ENCODE data around the gene SLC38A1. TPM values are rescaled to one million over a fixed set of nuclear protein-coding genes. Genes with fewer than 3 reads are reported as not detected.
"Not testable (repeated sequence)": the region's sequence is repeated elsewhere in the genome, so short reads cannot be mapped to it uniquely, and the experiment has no call there.

Gene SLC38A1
- polyA plus RNA-seq, 4 donors: 3.6 to 50.8 (median 21.6) TPM

DNA sequence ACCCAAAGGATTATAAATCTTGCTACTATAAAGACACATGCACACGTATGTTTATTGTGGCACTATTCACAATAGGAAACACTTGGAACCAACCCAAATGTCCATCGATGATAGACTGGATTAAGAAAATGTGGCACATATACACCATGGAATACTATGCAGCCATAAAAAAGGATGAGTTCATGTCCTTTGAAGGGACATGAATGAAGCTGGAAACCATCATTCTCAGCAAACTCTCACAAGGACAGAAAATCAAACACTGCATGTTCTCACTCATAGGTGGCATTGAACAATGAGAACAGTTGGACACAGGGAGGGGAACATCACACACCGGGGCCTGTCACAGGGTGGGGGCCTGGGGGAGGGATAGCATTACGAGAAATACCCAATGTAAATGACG is 16.8 kb downstream of the SLC38A1 start:
- H3K4me1 ChIP-seq (ENCODE audit: control insufficient read depth in 3 of 3, insufficient read depth in 2 of 3, low read depth in 1 of 3, low read length in 2 of 3); H3K27me3 ChIP-seq (ENCODE audit: control insufficient read depth in 3 of 3, insufficient read depth in 3 of 3, low read length in 3 of 3); H3K4me3 ChIP-seq (ENCODE audit: low read depth in 1 of 3, low read length in 3 of 3); H3K36me3 ChIP-seq (ENCODE audit: control insufficient read depth in 3 of 3, insufficient read depth in 2 of 3, low read depth in 1 of 3, low read length in 3 of 3); DNase-seq; FAIRE-seq; H3K27ac ChIP-seq (ENCODE audit: low read depth in 1 of 3, low read length in 2 of 3); H3K9me3 ChIP-seq (ENCODE audit: control insufficient read depth in 2 of 2, insufficient read depth in 1 of 2, low read depth in 1 of 2, low read length in 1 of 2): not testable (repeated sequence)
- 95 to 97% (median 96%) methylated on average over 5 of the region's 5 CpGs for WGBS, 3 donors

GRCh38 chr12:46249960-46250359 is 18.9 kb downstream of the SLC38A1 start:
- H3K4me3 ChIP-seq (ENCODE audit: low read depth in 1 of 3, low read length in 3 of 3); H3K27me3 ChIP-seq (ENCODE audit: control insufficient read depth in 3 of 3, insufficient read depth in 3 of 3, low read length in 3 of 3); H3K36me3 ChIP-seq (ENCODE audit: control insufficient read depth in 3 of 3, insufficient read depth in 2 of 3, low read depth in 1 of 3, low read length in 3 of 3); FAIRE-seq; H3K4me1 ChIP-seq (ENCODE audit: control insufficient read depth in 3 of 3, insufficient read depth in 2 of 3, low read depth in 1 of 3, low read length in 2 of 3); DNase-seq; H3K9me3 ChIP-seq (ENCODE audit: control insufficient read depth in 2 of 2, insufficient read depth in 1 of 2, low read depth in 1 of 2, low read length in 1 of 2); H3K27ac ChIP-seq (ENCODE audit: low read depth in 1 of 3, low read length in 2 of 3): not testable (repeated sequence)
- WGBS, 3 donors: 60 to 90% (median 78%) methylated on average over 4 of the region's 4 CpGs

GRCh38 chr12:46246021-46246700 is 22.7 kb downstream of the SLC38A1 start:
- Histone ChIP-seq H3K27ac (ENCODE audit: low read depth in 1 of 3, low read length in 2 of 3) (no peak overlapping the region), H3K4me3 (ENCODE audit: low read depth in 1 of 3, low read length in 3 of 3) (no peak overlapping the region), H3K9me3 (ENCODE audit: control insufficient read depth in 2 of 2, insufficient read depth in 1 of 2, low read depth in 1 of 2, low read length in 1 of 2) (peaks cover 0 to 16% of the 10 kb centered on the region in 2 donors), H3K36me3 (ENCODE audit: control insufficient read depth in 3 of 3, insufficient read depth in 2 of 3, low read depth in 1 of 3, low read length in 3 of 3) (peaks cover 0 to 11% (median 0%) of the 10 kb centered on the region in 3 donors), H3K27me3 (ENCODE audit: control insufficient read depth in 3 of 3, insufficient read depth in 3 of 3, low read length in 3 of 3) (no peaks in the 10 kb centered on the region), H3K4me1 (ENCODE audit: control insufficient read depth in 3 of 3, insufficient read depth in 2 of 3, low read depth in 1 of 3, low read length in 2 of 3) (no peaks in the 10 kb centered on the region)
- WGBS, 3 donors: 84 to 96% (median 91%) methylated on average over 15 of the region's 15 CpGs
- FAIRE-seq (no peak), DNase-seq (no peak)

- FAIRE-seq (no peak), DNase-seq (no peak)
- Histone ChIP-seq H3K4me3 (ENCODE audit: low read depth in 1 of 3, low read length in 3 of 3) (no peak overlapping the region), H3K27ac (ENCODE audit: low read depth in 1 of 3, low read length in 2 of 3) (no peak overlapping the region), H3K27me3 (ENCODE audit: control insufficient read depth in 3 of 3, insufficient read depth in 3 of 3, low read length in 3 of 3) (no peaks in the 10 kb centered on the region), H3K9me3 (ENCODE audit: control insufficient read depth in 2 of 2, insufficient read depth in 1 of 2, low read depth in 1 of 2, low read length in 1 of 2) (peaks cover 0 to 16% of the 10 kb centered on the region in 2 donors), H3K36me3 (ENCODE audit: control insufficient read depth in 3 of 3, insufficient read depth in 2 of 3, low read depth in 1 of 3, low read length in 3 of 3) (peaks cover 0 to 11% (median 0%) of the 10 kb centered on the region in 3 donors), H3K4me1 (ENCODE audit: control insufficient read depth in 3 of 3, insufficient read depth in 2 of 3, low read depth in 1 of 3, low read length in 2 of 3) (no peaks in the 10 kb centered on the region)
Observed at GRCh38 chr12:46244997-46245396, 23.8 kb downstream of the SLC38A1 start.

GRCh38 chr12:46244273-46244915 is 24.4 kb downstream of the SLC38A1 start:
- FAIRE-seq (no peak), DNase-seq (no peak)
- H3K27me3 ChIP-seq (ENCODE audit: control insufficient read depth in 3 of 3, insufficient read depth in 3 of 3, low read length in 3 of 3): no peaks in the 10 kb centered on the region
- H3K27ac ChIP-seq (ENCODE audit: low read depth in 1 of 3, low read length in 2 of 3): no peak overlapping the region
- WGBS, 3 donors: 96 to 98% (median 97%) methylated on average over 1 of the region's 1 CpG
- peaks cover 0 to 16% of the 10 kb centered on the region in 2 donors for H3K9me3 ChIP-seq (ENCODE audit: control insufficient read depth in 2 of 2, insufficient read depth in 1 of 2, low read depth in 1 of 2, low read length in 1 of 2)
- H3K4me3 ChIP-seq (ENCODE audit: low read depth in 1 of 3, low read length in 3 of 3): no peak overlapping the region
- H3K36me3 ChIP-seq (ENCODE audit: control insufficient read depth in 3 of 3, insufficient read depth in 2 of 3, low read depth in 1 of 3, low read length in 3 of 3): peaks cover 0 to 12% (median 0%) of the 10 kb centered on the region in 3 donors
- no peaks in the 10 kb centered on the region for H3K4me1 ChIP-seq (ENCODE audit: control insufficient read depth in 3 of 3, insufficient read depth in 2 of 3, low read depth in 1 of 3, low read length in 2 of 3)

DNA sequence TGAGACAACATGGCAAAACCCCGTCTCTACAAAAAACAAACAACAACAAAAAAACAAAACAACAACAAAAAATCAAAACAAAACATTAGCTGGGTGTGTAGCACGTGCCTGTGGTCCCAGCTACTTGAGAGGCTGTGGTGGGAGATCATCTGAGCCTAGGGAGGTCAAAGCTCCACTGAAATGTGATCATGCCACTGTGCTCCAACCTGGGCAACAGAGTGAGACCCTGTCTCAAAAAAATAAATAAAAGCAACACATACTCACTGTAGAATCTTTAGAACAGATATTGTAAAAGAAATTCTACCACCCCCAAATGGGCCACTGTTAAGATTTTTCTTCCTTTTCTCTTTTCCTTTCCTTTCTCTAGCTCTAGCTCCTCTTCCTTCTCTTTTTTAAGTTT is 26.3 kb downstream of the SLC38A1 start:
- Histone ChIP-seq H3K4me1 (ENCODE audit: control insufficient read depth in 3 of 3, insufficient read depth in 2 of 3, low read depth in 1 of 3, low read length in 2 of 3) (no peaks in the 10 kb centered on the region), H3K9me3 (ENCODE audit: control insufficient read depth in 2 of 2, insufficient read depth in 1 of 2, low read depth in 1 of 2, low read length in 1 of 2) (peaks cover 0 to 16% of the 10 kb centered on the region in 2 donors), H3K27ac (ENCODE audit: low read depth in 1 of 3, low read length in 2 of 3) (no peak overlapping the region), H3K36me3 (ENCODE audit: control insufficient read depth in 3 of 3, insufficient read depth in 2 of 3, low read depth in 1 of 3, low read length in 3 of 3) (peaks cover 0 to 19% (median 3%) of the 10 kb centered on the region in 3 donors), H3K4me3 (ENCODE audit: low read depth in 1 of 3, low read length in 3 of 3) (no peak overlapping the region), H3K27me3 (ENCODE audit: control insufficient read depth in 3 of 3, insufficient read depth in 3 of 3, low read length in 3 of 3) (no peaks in the 10 kb centered on the region)
- DNase-seq: no peak
- no peak for FAIRE-seq
- WGBS, 3 donors: 84 to 95% (median 89%) methylated on average over 2 of the region's 2 CpGs

GRCh38 chr12:46240436-46240835 is 28.4 kb downstream of the SLC38A1 start:
- DNase-seq (no peak), FAIRE-seq (no peak)
- Histone ChIP-seq H3K4me3 (ENCODE audit: low read depth in 1 of 3, low read length in 3 of 3) (no peak overlapping the region), H3K27ac (ENCODE audit: low read depth in 1 of 3, low read length in 2 of 3) (no peak overlapping the region), H3K4me1 (ENCODE audit: control insufficient read depth in 3 of 3, insufficient read depth in 2 of 3, low read depth in 1 of 3, low read length in 2 of 3) (no peaks in the 10 kb centered on the region), H3K36me3 (ENCODE audit: control insufficient read depth in 3 of 3, insufficient read depth in 2 of 3, low read depth in 1 of 3, low read length in 3 of 3) (peaks cover 3 to 12% (median 3%) of the 10 kb centered on the region in 3 donors), H3K27me3 (ENCODE audit: control insufficient read depth in 3 of 3, insufficient read depth in 3 of 3, low read length in 3 of 3) (no peaks in the 10 kb centered on the region), H3K9me3 (ENCODE audit: control insufficient read depth in 2 of 2, insufficient read depth in 1 of 2, low read depth in 1 of 2, low read length in 1 of 2) (peaks cover 0 to 7% of the 10 kb centered on the region in 2 donors)
- 91 to 97% (median 94%) methylated on average over 7 of the region's 7 CpGs for WGBS, 3 donors

- no peak overlapping the region for H3K27ac ChIP-seq (ENCODE audit: low read depth in 1 of 3, low read length in 2 of 3)
- H3K9me3 ChIP-seq (ENCODE audit: control insufficient read depth in 2 of 2, insufficient read depth in 1 of 2, low read depth in 1 of 2, low read length in 1 of 2): no peaks in the 10 kb centered on the region
- DNase-seq: no peak
- H3K4me3 ChIP-seq (ENCODE audit: low read depth in 1 of 3, low read length in 3 of 3): no peak overlapping the region
- H3K4me1 ChIP-seq (ENCODE audit: control insufficient read depth in 3 of 3, insufficient read depth in 2 of 3, low read depth in 1 of 3, low read length in 2 of 3): no peaks in the 10 kb centered on the region
- 96 to 100% (median 98%) methylated on average over 1 of the region's 1 CpG for WGBS, 3 donors
- peaks cover 3 to 10% (median 3%) of the 10 kb centered on the region in 3 donors for H3K36me3 ChIP-seq (ENCODE audit: control insufficient read depth in 3 of 3, insufficient read depth in 2 of 3, low read depth in 1 of 3, low read length in 3 of 3)
- H3K27me3 ChIP-seq (ENCODE audit: control insufficient read depth in 3 of 3, insufficient read depth in 3 of 3, low read length in 3 of 3): no peaks in the 10 kb centered on the region
- no peak for FAIRE-seq
Observed at GRCh38 chr12:46238821-46239220, 30.0 kb downstream of the SLC38A1 start.

All from small intestine (tissue), 7 donors.